GM06990 (cell line): Measurements from ENCODE around the gene CNTNAP2.

Experiments
- DNase-seq: peaks from one replicate; pipeline ENCODE4 v3.0.0-alpha.2; 2011; ENCODE audit not compliant: insufficient read length; ENCODE audit errors: extremely low read depth
- H3K27me3 ChIP-seq: replicated peaks from 2 replicates; pipeline ENCODE4 v1.6.0; 2011; ENCODE audit warnings: low read length; ENCODE audit not compliant: control insufficient read depth, insufficient read depth
- H3K36me3 ChIP-seq: 2 replicates; pipeline ENCODE4 v1.5.1; 2011; ENCODE audit warnings: low read length; ENCODE audit not compliant: control insufficient read depth, insufficient read depth
- H3K4me3 ChIP-seq: replicated peaks from 2 replicates; pipeline ENCODE4 v1.5.1; 2011; ENCODE audit warnings: low read depth, mild to moderate bottlenecking, control low read depth, low read length
- TF ChIP-seq, protein P1 (sequence below): IDR thresholded peaks from 2 replicates; pipeline ENCODE4 v1.5.1; 2011; ENCODE audit warnings: low read length, control low read depth, mild to moderate bottlenecking, inconsistent platforms; ENCODE audit not compliant: insufficient read depth, poor library complexity, severe bottlenecking

The CNTNAP2 gene

DNA sequence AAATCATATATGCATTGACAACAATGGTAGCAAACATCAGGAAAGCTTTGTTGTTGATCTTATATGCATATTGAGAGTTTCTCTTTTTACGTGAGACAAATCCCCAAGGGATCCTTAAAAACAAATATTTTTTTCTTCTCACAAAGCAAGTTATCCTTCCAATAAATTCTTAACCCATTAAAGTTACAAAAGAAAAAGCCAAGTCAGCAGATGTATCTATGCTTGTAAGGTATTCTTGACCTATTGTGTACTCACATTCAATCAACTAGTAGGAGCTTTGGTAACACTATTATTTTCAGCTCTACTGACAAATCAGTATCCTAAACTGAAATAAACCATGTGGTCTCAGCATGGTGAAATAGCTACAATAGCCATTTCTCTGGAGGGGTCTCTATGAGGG is 586.3 kb downstream of the CNTNAP2 start:
- no peaks in the 10 kb centered on the region for H3K36me3 ChIP-seq
- no peak overlapping the region for H3K4me3 ChIP-seq
- H3K27me3 ChIP-seq, result no peaks in the 10 kb centered on the region
- DNase-seq, result no peak
- TF ChIP-seq, protein P1, sequence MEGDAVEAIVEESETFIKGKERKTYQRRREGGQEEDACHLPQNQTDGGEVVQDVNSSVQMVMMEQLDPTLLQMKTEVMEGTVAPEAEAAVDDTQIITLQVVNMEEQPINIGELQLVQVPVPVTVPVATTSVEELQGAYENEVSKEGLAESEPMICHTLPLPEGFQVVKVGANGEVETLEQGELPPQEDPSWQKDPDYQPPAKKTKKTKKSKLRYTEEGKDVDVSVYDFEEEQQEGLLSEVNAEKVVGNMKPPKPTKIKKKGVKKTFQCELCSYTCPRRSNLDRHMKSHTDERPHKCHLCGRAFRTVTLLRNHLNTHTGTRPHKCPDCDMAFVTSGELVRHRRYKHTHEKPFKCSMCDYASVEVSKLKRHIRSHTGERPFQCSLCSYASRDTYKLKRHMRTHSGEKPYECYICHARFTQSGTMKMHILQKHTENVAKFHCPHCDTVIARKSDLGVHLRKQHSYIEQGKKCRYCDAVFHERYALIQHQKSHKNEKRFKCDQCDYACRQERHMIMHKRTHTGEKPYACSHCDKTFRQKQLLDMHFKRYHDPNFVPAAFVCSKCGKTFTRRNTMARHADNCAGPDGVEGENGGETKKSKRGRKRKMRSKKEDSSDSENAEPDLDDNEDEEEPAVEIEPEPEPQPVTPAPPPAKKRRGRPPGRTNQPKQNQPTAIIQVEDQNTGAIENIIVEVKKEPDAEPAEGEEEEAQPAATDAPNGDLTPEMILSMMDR, result no peak

DNA sequence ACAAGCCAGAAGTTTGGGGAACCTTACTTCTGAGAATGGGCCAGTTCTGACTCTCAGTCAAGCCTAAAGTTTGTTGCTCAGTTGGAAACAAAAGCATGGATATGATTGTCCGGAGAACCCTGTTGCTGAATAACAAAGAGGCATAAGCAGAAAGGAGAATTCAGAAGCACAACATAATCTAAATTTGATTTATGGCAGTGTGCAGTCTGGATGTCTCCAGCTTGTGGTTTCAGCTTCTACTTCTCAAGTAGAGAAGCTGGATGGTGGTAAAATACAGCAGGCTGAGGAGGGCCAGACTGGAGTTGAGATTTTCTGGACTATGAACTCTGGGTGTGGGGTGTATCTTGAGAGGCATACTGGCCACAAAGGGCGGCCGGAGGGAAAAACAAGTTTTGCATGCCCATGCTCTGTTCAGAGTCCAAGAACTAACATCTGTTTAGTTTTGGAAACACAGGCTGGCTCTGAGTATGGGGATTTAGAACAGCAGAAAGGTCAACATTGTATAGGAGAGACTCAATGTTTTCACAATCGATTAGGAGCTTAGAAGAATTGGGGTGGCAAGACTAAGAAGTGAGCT is 592.9 kb downstream of the CNTNAP2 start:
- no peaks in the 10 kb centered on the region for H3K27me3 ChIP-seq
- DNase-seq, result no peak
- no peaks in the 10 kb centered on the region for H3K36me3 ChIP-seq
- TF ChIP-seq, protein P1, result no peak
- no peak overlapping the region for H3K4me3 ChIP-seq

DNA sequence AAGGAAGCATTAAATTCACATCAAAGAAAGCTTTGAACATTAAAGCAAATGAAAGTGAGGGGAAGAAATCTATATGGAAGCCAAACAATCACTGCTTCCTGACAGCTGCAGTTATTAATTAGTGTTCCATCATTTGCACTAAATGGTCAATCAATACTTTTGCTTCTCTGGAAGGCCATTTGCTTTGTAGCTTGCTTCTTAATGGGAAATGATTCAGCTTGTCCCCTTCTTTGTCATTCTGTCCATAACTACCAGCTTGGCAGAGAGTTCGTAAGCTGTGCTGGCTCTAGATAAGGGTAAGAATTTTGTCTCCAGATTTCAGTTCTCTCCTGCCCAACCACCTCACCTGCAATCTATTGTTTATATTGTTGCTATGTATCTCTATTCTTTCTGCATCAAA is 596.6 kb downstream of the CNTNAP2 start:
- Histone ChIP-seq H3K36me3 (no peaks in the 10 kb centered on the region), H3K4me3 (no peak overlapping the region), H3K27me3 (no peaks in the 10 kb centered on the region)
- DNase-seq, result no peak
- TF ChIP-seq, protein P1, result no peak

DNA sequence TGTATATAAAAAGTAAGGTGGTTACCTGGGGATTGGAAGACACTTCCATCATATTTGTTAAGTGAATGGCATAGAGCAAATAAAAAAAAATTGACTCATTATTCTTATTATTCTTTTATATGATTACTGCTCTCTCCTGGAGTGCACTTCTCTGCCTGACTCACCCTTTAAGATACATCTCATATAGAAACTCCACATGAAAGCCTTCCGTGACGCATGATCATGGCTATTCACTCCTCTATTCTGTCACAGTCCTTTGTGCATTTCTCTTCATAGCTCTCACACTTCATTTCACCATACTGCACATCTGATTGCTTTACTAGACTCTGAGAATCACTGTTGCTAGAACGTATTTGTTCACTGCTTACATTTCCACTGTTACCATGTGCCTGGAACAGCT is 597.3 kb downstream of the CNTNAP2 start:
- H3K4me3 ChIP-seq, result no peak overlapping the region
- H3K27me3 ChIP-seq, result no peaks in the 10 kb centered on the region
- DNase-seq, result no peak
- H3K36me3 ChIP-seq, result no peaks in the 10 kb centered on the region
- TF ChIP-seq, protein P1, result no peak

DNA sequence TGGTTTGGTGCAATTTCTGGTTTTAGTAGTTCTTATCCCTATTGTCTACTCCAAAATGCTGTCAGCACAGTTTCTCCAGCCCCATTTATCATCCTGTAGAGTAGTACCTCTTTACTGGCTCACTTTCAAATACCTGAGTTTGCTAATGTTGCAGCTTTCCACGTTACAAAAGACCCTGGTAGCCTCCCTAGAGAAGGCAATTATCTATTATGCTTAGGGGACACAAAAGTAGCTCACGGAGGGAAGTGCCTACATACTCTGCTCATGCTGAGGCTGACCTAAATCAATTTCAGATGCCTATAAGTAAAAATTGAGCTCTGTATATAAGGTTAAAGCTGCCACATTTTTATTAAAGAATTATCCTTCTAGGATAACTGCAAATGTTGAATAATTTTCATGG is 603.6 kb downstream of the CNTNAP2 start:
- Histone ChIP-seq H3K4me3 (no peak overlapping the region), H3K27me3 (no peaks in the 10 kb centered on the region), H3K36me3 (no peaks in the 10 kb centered on the region)
- TF ChIP-seq, protein P1, result no peak
- DNase-seq, result no peak

DNA sequence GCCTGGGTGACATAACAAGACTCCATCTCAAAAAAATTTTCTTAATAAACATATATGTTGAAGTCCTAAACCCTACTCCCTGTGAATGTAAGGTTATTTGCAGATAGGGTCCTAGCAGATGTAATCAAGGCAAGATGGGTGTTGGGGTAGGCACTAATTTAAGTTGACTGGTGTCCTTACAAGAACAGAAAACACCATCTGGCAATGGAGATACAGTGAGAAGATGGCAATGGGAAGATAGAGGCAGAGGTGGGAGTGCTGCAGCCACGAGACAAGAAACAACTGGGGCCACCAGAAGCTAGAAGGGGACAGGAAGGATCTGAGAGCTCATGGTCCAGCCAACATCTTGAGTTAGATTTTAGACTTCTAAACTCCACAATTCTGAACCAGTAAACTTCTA is 606.4 kb downstream of the CNTNAP2 start:
- H3K36me3 ChIP-seq, result no peaks in the 10 kb centered on the region
- H3K27me3 ChIP-seq, result no peaks in the 10 kb centered on the region
- DNase-seq, result no peak
- no peak overlapping the region for H3K4me3 ChIP-seq
- TF ChIP-seq, protein P1, result no peak
